GM12878 (cell line): ENCODE results near the gene KLHL24. TPM values are rescaled to one million over a fixed set of nuclear protein-coding genes. Genes with fewer than 3 reads are reported as not detected.

Experiments
- BACH1 ChIP-seq: fragments of 450-650 bp; IDR thresholded peaks from 2 replicates; pipeline ENCODE4 v1.6.1; 2017; ENCODE audit warnings: mild to moderate bottlenecking, borderline replicate concordance
- MLLT1 ChIP-seq: fragments of 450-650 bp; IDR thresholded peaks from 2 replicates; pipeline ENCODE4 v1.6.1; 2016; ENCODE audit warnings: mild to moderate bottlenecking
- RAD51 ChIP-seq: fragments of 450-650 bp; IDR thresholded peaks from 2 replicates; pipeline ENCODE4 v1.6.1; 2016; ENCODE audit warnings: moderate library complexity, mild to moderate bottlenecking, inconsistent platforms
- RELA ChIP-seq: fragments of 450-650 bp; IDR thresholded peaks from 2 replicates; pipeline ENCODE4 v1.8.0; 2014; ENCODE audit warnings: borderline replicate concordance; ENCODE audit not compliant: partially characterized antibody
- SIN3A ChIP-seq: IDR thresholded peaks from 2 replicates; pipeline ENCODE4 v1.6.1; 2012; ENCODE audit warnings: low read depth, low read length, improper control_type of control experiment
- STAT3 ChIP-seq: IDR thresholded peaks from 2 replicates; pipeline ENCODE4 v1.6.1; 2011; ENCODE audit warnings: low read depth, low read length, improper control_type of control experiment
- USF1 ChIP-seq: IDR thresholded peaks from 2 replicates; pipeline ENCODE4 v1.6.1; 2011; ENCODE audit warnings: borderline replicate concordance, low read depth, mild to moderate bottlenecking, moderate library complexity, mixed read lengths, low read length; ENCODE audit not compliant: insufficient read depth; ENCODE audit errors: extremely low read length
- YY1 ChIP-seq: IDR thresholded peaks from 2 replicates; pipeline ENCODE4 v1.6.1; 2011; ENCODE audit warnings: low read depth, mild to moderate bottlenecking, low read length
- ZNF217 ChIP-seq: fragments of 450-650 bp; IDR thresholded peaks from 2 replicates; pipeline ENCODE4 v1.6.1; 2017; ENCODE audit warnings: antibody characterized with exemption, mild to moderate bottlenecking
- ZZZ3 ChIP-seq: IDR thresholded peaks from 2 replicates; pipeline ENCODE4 v1.6.1; 2011; ENCODE audit warnings: low read depth; ENCODE audit not compliant: control insufficient read depth, insufficient read length
- polyA plus RNA-seq, 11 experiments: library from polyadenylated mRNA; depleted of rRNA in 4 of 11; unstranded in 6 of 11; stranded (reverse) in 5 of 11; fragments of >200 nt; fragmentation: Nextera tagmentation in 4 of 11; fragmentation: Illumina TruSeq in 1 of 11; extraction: Ambion mirVana in 4 of 11; extraction: Trizol in 1 of 11; gene quantifications; 1 replicate in 1 of 11; 2 replicates in 10 of 11; pipeline versions ENCODE4 v1.2.1 to v1.2.3, GENCODE V29; 2011 to 2016; ENCODE audit warnings: inconsistent platforms in 2 of 11, missing spikeins in 2 of 11, low read depth in 1 of 11
- total RNA-seq, 4 experiments: library from RNA; depleted of rRNA in 3 of 4; stranded (reverse); fragments of >200 nt in 3 of 4; fragmentation: Illumina TruSeq in 1 of 4; extraction: Trizol in 1 of 4; gene quantifications; 2 replicates each; pipeline versions ENCODE4 v1.2.1 to v1.2.3, GENCODE V29; 2013 to 2021
- TF ChIP-seq, protein P1 (sequence below): IDR thresholded peaks from 2 replicates; pipeline ENCODE4 v1.6.1; 2012; ENCODE audit warnings: improper control_type of control experiment, low read depth, low read length; ENCODE audit not compliant: insufficient replicate concordance
- TF ChIP-seq, protein P2 (sequence below): fragments of 450-650 bp; formaldehyde crosslinking; IDR thresholded peaks from 2 replicates; pipeline ENCODE4 v1.5.0; 2022; ENCODE audit warnings: mild to moderate bottlenecking, missing genetic modification characterization
- TF ChIP-seq, protein P3 (sequence below): fragments of 150-350 bp; IDR thresholded peaks from 2 replicates; pipeline ENCODE4 v1.6.1; 2014; ENCODE audit warnings: mild to moderate bottlenecking, low read depth, low read length

The KLHL24 gene
- total and polyA plus RNA-seq, 10 of the 15 experiments (the other 5 are each of a cell fraction or from before 2014, with no cell fraction given), result 0.91 to 24.3 (median 5.3) TPM

- TF ChIP-seq, protein P1, sequence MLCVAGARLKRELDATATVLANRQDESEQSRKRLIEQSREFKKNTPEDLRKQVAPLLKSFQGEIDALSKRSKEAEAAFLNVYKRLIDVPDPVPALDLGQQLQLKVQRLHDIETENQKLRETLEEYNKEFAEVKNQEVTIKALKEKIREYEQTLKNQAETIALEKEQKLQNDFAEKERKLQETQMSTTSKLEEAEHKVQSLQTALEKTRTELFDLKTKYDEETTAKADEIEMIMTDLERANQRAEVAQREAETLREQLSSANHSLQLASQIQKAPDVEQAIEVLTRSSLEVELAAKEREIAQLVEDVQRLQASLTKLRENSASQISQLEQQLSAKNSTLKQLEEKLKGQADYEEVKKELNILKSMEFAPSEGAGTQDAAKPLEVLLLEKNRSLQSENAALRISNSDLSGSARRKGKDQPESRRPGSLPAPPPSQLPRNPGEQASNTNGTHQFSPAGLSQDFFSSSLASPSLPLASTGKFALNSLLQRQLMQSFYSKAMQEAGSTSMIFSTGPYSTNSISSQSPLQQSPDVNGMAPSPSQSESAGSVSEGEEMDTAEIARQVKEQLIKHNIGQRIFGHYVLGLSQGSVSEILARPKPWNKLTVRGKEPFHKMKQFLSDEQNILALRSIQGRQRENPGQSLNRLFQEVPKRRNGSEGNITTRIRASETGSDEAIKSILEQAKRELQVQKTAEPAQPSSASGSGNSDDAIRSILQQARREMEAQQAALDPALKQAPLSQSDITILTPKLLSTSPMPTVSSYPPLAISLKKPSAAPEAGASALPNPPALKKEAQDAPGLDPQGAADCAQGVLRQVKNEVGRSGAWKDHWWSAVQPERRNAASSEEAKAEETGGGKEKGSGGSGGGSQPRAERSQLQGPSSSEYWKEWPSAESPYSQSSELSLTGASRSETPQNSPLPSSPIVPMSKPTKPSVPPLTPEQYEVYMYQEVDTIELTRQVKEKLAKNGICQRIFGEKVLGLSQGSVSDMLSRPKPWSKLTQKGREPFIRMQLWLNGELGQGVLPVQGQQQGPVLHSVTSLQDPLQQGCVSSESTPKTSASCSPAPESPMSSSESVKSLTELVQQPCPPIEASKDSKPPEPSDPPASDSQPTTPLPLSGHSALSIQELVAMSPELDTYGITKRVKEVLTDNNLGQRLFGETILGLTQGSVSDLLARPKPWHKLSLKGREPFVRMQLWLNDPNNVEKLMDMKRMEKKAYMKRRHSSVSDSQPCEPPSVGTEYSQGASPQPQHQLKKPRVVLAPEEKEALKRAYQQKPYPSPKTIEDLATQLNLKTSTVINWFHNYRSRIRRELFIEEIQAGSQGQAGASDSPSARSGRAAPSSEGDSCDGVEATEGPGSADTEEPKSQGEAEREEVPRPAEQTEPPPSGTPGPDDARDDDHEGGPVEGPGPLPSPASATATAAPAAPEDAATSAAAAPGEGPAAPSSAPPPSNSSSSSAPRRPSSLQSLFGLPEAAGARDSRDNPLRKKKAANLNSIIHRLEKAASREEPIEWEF, result no peak
- TF ChIP-seq USF1 (peak; percentile 48), STAT3 (no peak), MLLT1 (no peak), RAD51 (no peak), ZZZ3 (no peak), BACH1 (peak; percentile 93), YY1 (peak; percentile 51), ZNF217 (0 out of 2 replicates have a peak, but pooled peaks have one; percentile 6), RELA (peak; percentile 37), SIN3A (peak; percentile 52; the same call in 1 of the 2 replicates)
- TF ChIP-seq, protein P2, sequence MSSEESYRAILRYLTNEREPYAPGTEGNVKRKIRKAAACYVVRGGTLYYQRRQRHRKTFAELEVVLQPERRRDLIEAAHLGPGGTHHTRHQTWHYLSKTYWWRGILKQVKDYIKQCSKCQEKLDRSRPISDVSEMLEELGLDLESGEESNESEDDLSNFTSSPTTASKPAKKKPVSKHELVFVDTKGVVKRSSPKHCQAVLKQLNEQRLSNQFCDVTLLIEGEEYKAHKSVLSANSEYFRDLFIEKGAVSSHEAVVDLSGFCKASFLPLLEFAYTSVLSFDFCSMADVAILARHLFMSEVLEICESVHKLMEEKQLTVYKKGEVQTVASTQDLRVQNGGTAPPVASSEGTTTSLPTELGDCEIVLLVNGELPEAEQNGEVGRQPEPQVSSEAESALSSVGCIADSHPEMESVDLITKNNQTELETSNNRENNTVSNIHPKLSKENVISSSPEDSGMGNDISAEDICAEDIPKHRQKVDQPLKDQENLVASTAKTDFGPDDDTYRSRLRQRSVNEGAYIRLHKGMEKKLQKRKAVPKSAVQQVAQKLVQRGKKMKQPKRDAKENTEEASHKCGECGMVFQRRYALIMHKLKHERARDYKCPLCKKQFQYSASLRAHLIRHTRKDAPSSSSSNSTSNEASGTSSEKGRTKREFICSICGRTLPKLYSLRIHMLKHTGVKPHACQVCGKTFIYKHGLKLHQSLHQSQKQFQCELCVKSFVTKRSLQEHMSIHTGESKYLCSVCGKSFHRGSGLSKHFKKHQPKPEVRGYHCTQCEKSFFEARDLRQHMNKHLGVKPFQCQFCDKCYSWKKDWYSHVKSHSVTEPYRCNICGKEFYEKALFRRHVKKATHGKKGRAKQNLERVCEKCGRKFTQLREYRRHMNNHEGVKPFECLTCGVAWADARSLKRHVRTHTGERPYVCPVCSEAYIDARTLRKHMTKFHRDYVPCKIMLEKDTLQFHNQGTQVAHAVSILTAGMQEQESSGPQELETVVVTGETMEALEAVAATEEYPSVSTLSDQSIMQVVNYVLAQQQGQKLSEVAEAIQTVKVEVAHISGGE, result no peak
- TF ChIP-seq, protein P3, sequence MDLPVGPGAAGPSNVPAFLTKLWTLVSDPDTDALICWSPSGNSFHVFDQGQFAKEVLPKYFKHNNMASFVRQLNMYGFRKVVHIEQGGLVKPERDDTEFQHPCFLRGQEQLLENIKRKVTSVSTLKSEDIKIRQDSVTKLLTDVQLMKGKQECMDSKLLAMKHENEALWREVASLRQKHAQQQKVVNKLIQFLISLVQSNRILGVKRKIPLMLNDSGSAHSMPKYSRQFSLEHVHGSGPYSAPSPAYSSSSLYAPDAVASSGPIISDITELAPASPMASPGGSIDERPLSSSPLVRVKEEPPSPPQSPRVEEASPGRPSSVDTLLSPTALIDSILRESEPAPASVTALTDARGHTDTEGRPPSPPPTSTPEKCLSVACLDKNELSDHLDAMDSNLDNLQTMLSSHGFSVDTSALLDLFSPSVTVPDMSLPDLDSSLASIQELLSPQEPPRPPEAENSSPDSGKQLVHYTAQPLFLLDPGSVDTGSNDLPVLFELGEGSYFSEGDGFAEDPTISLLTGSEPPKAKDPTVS, result no peak
Measured at GRCh38 chr3:183697610-183698317, 62.3 kb downstream of the KLHL24 start, which contains the start of gene YEATS2 (continued).
